ENCODE data around the gene KL. TPM values are rescaled to one million over a fixed set of nuclear protein-coding genes. Genes with fewer than 3 reads are reported as not detected.

The KL gene
- total and polyA plus RNA-seq, 10 of the 15 experiments (the other 5 are each of a cell fraction or from before 2014, with no cell fraction given), result 0.08 to 2.1 (median 1.4) TPM

DNA sequence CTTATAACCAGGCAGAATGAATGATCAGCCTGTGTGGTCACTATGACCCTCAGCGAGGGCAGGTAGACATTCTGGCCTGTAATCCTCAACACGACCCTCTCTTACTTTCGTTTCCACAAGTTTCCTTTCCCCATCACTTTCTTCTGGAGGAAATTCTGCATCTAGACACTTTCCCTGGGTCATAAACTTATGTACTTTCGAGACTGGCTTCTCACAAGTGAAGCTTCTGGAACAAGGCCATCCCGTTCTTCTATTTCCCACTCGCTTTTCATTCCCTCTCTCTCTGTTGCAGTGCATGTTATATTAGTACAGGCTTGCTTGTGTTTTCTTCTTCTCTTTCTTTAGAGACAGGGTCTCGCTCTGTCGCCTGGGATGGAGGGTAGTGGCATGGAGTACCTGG lies 23.1 kb upstream of the KL start:
- Histone ChIP-seq H3K4me3 (no peak overlapping the region), H3K27ac (ENCODE audit: control insufficient read depth, insufficient read depth) (no peak overlapping the region), H3K9me3 (replicated peaks; ENCODE audit: control insufficient read depth, insufficient read depth, low read length) (no peaks in the 10 kb centered on the region), H3K79me2 (ENCODE audit: control insufficient read depth, insufficient read depth, low read length) (no peaks in the 10 kb centered on the region), H3K9ac (ENCODE audit: control insufficient read depth, insufficient read depth, low read length) (no peak overlapping the region), H3K27me3 (replicated peaks in 1 of 2; ENCODE audit: control insufficient read depth in 2 of 2, insufficient read depth in 2 of 2, low read length in 1 of 2) (no peaks in the 10 kb centered on the region), H3K36me3 (ENCODE audit: control insufficient read depth in 2 of 2, insufficient read depth in 2 of 2, low read length in 1 of 2) (no peaks in the 10 kb centered on the region), H2AFZ (ENCODE audit: control insufficient read depth, low read depth, low read length) (no peak overlapping the region), H4K20me1 (ENCODE audit: control insufficient read depth, insufficient read depth) (no peaks in the 10 kb centered on the region), H3K4me1 (ENCODE audit: control insufficient read depth, insufficient read depth, low read length) (no peaks in the 10 kb centered on the region), H3K4me2 (ENCODE audit: control insufficient read depth, insufficient read depth) (no peak overlapping the region)
- ChIA-PET SMC1A (ENCODE audit: uncharacterized antibody, unreplicated experiment) (interaction anchor here (0.7 kb wide), 1 partner anchor 11 kb away, joined by 3 read pairs; no protein-coding TSS in a partner anchor), POLR2A (no interaction called here), CTCF (no interaction called here), RAD21 (ENCODE audit: unreplicated experiment) (no interaction called here)
- 31% methylated on average over 8 of the region's 8 CpGs for WGBS (ENCODE audit: insufficient coverage, insufficient replicate concordance, low lambda C conversion rate, missing lambda C conversion rate)
- in situ Hi-C loops (cut with MboI) (no loop called here), intact Hi-C loops (cut with micrococcal nuclease; ENCODE audit: unreplicated experiment) (no loop called here)
- no TSS peak for BruUV-seq (replicated peaks)
- DNase-seq (ENCODE audit: low read depth, low spot score) (no peak), FAIRE-seq (no peak), ATAC-seq (no peak)
- TF ChIP-seq SREBF1 (IDR thresholded peaks at IDR 0.05; ENCODE audit: low read length) (no peak), SMAD5 (IDR thresholded peaks at IDR 0.05; ENCODE audit: low read depth) (no peak), ZZZ3 (IDR thresholded peaks at IDR 0.05; ENCODE audit: control insufficient read depth, insufficient read length, low read depth) (no peak), BRCA1 (IDR thresholded peaks at IDR 0.05; ENCODE audit: low read depth, low read length) (no peak), NBN (IDR thresholded peaks at IDR 0.05) (no peak), RCOR1 (conservative IDR thresholded peaks at IDR 0.05; ENCODE audit: low read depth, low read length) (no peak), SPI1 (IDR thresholded peaks at IDR 0.05; ENCODE audit: borderline replicate concordance, insufficient read depth, low read depth, low read length) (no peak), SMARCA5 (IDR thresholded peaks at IDR 0.05) (no peak), ETV6 (conservative IDR thresholded peaks at IDR 0.05 in 1 of 2, IDR thresholded peaks at IDR 0.05 in 1 of 2; ENCODE audit: borderline replicate concordance in 1 of 2, low read depth in 1 of 2) (no peak)
- TF ChIP-seq, protein P1, sequence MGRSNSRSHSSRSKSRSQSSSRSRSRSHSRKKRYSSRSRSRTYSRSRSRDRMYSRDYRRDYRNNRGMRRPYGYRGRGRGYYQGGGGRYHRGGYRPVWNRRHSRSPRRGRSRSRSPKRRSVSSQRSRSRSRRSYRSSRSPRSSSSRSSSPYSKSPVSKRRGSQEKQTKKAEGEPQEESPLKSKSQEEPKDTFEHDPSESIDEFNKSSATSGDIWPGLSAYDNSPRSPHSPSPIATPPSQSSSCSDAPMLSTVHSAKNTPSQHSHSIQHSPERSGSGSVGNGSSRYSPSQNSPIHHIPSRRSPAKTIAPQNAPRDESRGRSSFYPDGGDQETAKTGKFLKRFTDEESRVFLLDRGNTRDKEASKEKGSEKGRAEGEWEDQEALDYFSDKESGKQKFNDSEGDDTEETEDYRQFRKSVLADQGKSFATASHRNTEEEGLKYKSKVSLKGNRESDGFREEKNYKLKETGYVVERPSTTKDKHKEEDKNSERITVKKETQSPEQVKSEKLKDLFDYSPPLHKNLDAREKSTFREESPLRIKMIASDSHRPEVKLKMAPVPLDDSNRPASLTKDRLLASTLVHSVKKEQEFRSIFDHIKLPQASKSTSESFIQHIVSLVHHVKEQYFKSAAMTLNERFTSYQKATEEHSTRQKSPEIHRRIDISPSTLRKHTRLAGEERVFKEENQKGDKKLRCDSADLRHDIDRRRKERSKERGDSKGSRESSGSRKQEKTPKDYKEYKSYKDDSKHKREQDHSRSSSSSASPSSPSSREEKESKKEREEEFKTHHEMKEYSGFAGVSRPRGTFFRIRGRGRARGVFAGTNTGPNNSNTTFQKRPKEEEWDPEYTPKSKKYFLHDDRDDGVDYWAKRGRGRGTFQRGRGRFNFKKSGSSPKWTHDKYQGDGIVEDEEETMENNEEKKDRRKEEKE (IDR thresholded peaks at IDR 0.05), result no peak
- TF ChIP-seq, protein P2, sequence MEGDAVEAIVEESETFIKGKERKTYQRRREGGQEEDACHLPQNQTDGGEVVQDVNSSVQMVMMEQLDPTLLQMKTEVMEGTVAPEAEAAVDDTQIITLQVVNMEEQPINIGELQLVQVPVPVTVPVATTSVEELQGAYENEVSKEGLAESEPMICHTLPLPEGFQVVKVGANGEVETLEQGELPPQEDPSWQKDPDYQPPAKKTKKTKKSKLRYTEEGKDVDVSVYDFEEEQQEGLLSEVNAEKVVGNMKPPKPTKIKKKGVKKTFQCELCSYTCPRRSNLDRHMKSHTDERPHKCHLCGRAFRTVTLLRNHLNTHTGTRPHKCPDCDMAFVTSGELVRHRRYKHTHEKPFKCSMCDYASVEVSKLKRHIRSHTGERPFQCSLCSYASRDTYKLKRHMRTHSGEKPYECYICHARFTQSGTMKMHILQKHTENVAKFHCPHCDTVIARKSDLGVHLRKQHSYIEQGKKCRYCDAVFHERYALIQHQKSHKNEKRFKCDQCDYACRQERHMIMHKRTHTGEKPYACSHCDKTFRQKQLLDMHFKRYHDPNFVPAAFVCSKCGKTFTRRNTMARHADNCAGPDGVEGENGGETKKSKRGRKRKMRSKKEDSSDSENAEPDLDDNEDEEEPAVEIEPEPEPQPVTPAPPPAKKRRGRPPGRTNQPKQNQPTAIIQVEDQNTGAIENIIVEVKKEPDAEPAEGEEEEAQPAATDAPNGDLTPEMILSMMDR (IDR thresholded peaks at IDR 0.05 in 2 of 3, conservative IDR thresholded peaks at IDR 0.05 in 1 of 3; ENCODE audit: control insufficient read depth in 2 of 3, extremely low read depth in 1 of 3, insufficient read depth in 1 of 3, low read depth in 3 of 3, low read length in 3 of 3), result no peak
- TF ChIP-seq, protein P3, sequence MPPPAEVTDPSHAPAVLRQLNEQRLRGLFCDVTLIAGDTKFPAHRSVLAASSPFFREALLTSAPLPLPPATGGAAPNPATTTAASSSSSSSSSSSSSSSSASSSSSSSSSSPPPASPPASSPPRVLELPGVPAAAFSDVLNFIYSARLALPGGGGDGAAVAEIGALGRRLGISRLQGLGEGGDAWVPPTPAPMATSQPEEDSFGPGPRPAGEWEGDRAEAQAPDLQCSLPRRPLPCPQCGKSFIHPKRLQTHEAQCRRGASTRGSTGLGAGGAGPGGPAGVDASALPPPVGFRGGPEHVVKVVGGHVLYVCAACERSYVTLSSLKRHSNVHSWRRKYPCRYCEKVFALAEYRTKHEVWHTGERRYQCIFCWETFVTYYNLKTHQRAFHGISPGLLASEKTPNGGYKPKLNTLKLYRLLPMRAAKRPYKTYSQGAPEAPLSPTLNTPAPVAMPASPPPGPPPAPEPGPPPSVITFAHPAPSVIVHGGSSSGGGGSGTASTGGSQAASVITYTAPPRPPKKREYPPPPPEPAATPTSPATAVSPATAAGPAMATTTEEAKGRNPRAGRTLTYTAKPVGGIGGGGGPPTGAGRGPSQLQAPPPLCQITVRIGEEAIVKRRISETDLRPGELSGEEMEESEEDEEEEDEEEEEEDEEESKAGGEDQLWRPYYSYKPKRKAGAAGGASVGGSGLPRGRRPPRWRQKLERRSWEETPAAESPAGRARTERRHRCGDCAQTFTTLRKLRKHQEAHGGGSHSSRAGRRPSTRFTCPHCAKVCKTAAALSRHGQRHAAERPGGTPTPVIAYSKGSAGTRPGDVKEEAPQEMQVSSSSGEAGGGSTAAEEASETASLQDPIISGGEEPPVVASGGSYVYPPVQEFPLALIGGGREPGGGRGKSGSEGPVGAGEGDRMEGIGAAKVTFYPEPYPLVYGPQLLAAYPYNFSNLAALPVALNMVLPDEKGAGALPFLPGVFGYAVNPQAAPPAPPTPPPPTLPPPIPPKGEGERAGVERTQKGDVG (CRISPR knock-in tag; IDR thresholded peaks at IDR 0.05), result no peak

Data from GM12878 (cell line).